ENCODE results near the gene SEBOX. TPM values are rescaled to one million over a fixed set of nuclear protein-coding genes. Genes with fewer than 3 reads are reported as not detected.
A peak's percentile ranks its signal among the peaks of the same experiment; 100 is the strongest.

SEBOX gene
- total RNA-seq, 1 donor from 2014 or later, result not detected

GRCh38 chr17:28315846-28316705 is 48.9 kb downstream of the SEBOX start:
- no peaks in the 10 kb centered on the region for H3K27me3 Mint-ChIP-seq
- no peak for TF ChIP-seq CTCF (conservative IDR thresholded peaks at IDR 0.05)
- H3K27ac Mint-ChIP-seq, result no peak overlapping the region
- peaks cover 24% of the 10 kb centered on the region for H3K4me1 Mint-ChIP-seq (ENCODE audit: unreplicated experiment)
- no peak for DNase-seq (ENCODE audit: extremely low spot score, unreplicated experiment)
- no peaks in the 10 kb centered on the region for H3K36me3 Mint-ChIP-seq
- peak overlapping the region; percentile 22 for H3K4me3 Mint-ChIP-seq
- H3K9me3 Mint-ChIP-seq, result no peaks in the 10 kb centered on the region

GRCh38 chr17:28313841-28314240 is 51.2 kb downstream of the SEBOX start:
- H3K36me3 Mint-ChIP-seq, result no peaks in the 10 kb centered on the region
- no peak for TF ChIP-seq CTCF (conservative IDR thresholded peaks at IDR 0.05)
- DNase-seq (ENCODE audit: extremely low spot score, unreplicated experiment), result no peak
- no peak overlapping the region for H3K27ac Mint-ChIP-seq
- no peaks in the 10 kb centered on the region for H3K27me3 Mint-ChIP-seq
- H3K4me1 Mint-ChIP-seq (ENCODE audit: unreplicated experiment), result peaks cover 12% of the 10 kb centered on the region
- H3K4me3 Mint-ChIP-seq, result no peak overlapping the region
- no peaks in the 10 kb centered on the region for H3K9me3 Mint-ChIP-seq

Small RNAs within 50 kb of the gene (microRNA-seq; reads per million reads assigned to microRNA genes)
- 2.5 reads per million for gene MIR4723

Other genes with a start within 250 kb of the SEBOX start
- 43.0 and 99.9 TPM in 2 replicates for gene TMEM97, start 46.0 kb downstream of the SEBOX start, total RNA-seq (ENCODE audit: low replicate concordance)
- 43.6 and 55.2 TPM in 2 replicates for gene IFT20, start 29.7 kb downstream of the SEBOX start, total RNA-seq (ENCODE audit: low replicate concordance)
- 37.8 and 55.6 TPM in 2 replicates for gene TNFAIP1, start 29.4 kb downstream of the SEBOX start, total RNA-seq (ENCODE audit: low replicate concordance)
- 79.3 and 90.8 TPM in 2 replicates for gene POLDIP2, start 7.7 kb downstream of the SEBOX start, total RNA-seq (ENCODE audit: low replicate concordance)
- 20.3 and 54.1 TPM in 2 replicates for gene VTN, start 5.1 kb upstream of the SEBOX start, total RNA-seq (ENCODE audit: low replicate concordance)
- gene SARM1, start 6.5 kb upstream of the SEBOX start, total RNA-seq (ENCODE audit: low replicate concordance), result 13.4 and 29.6 TPM in 2 replicates
- gene SLC46A1, start 41.0 kb upstream of the SEBOX start, total RNA-seq (ENCODE audit: low replicate concordance), result 21.9 and 29.6 TPM in 2 replicates
- 1.2 and 8.7 TPM in 2 replicates for gene SLC13A2, start 108.4 kb upstream of the SEBOX start, total RNA-seq (ENCODE audit: low replicate concordance)
- 1.0 and 1.2 TPM in 2 replicates for gene FOXN1, start 141.1 kb upstream of the SEBOX start, total RNA-seq (ENCODE audit: low replicate concordance)
- gene UNC119, start 187.4 kb upstream of the SEBOX start, total RNA-seq (ENCODE audit: low replicate concordance), result 40.2 and 52.2 TPM in 2 replicates
- gene PIGS, start 206.3 kb upstream of the SEBOX start, total RNA-seq (ENCODE audit: low replicate concordance), result 66.1 and 75.0 TPM in 2 replicates
- gene ALDOC, start 211.7 kb upstream of the SEBOX start, total RNA-seq (ENCODE audit: low replicate concordance), result 7.1 and 12.6 TPM in 2 replicates
- gene SPAG5, start 233.8 kb upstream of the SEBOX start, total RNA-seq (ENCODE audit: low replicate concordance), result 30.9 and 88.3 TPM in 2 replicates
- gene RSKR, start 249.0 kb upstream of the SEBOX start, total RNA-seq (ENCODE audit: low replicate concordance), result 17.5 and 27.7 TPM in 2 replicates

All from type B pancreatic cell (in vitro differentiated cells).